ENCODE measurements around the gene TNFRSF8. TPM values are rescaled to one million over a fixed set of nuclear protein-coding genes. Genes with fewer than 3 reads are reported as not detected.

TNFRSF8 gene
- total RNA-seq, 1 experiment from 2014 or later: 0.13 TPM

DNA sequence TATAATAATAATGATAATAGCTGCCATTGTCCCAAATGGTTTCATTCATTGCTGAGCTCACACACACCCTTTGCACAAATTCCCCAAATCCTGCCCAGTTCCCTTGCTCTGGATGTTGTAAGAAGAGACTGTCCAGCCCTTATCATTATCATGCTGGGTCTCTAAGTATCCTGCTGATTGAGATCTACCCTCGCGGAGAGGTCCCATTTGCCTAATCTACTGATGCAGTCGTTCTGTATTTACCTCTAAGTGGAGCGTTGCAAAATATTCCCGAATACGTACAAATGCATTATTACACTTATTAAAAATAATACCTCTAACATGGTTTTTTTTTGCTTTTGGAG lies 51.2 kb downstream of the TNFRSF8 start:
- CTCF ChIA-PET: interaction anchor here (0.7 to 1.3 kb wide), 2 partner anchors 10 to 11 kb away, joined by 3 to 4 read pairs; no protein-coding TSS in a partner anchor
- in situ Hi-C loops (cut with HindIII; ENCODE audit: low pct_unique_long_range_greater_than_20kb, low sequenced_read_pairs) (no loop called here), intact Hi-C loops (cut with micrococcal nuclease; ENCODE audit: unreplicated experiment) (no loop called here)

DNA sequence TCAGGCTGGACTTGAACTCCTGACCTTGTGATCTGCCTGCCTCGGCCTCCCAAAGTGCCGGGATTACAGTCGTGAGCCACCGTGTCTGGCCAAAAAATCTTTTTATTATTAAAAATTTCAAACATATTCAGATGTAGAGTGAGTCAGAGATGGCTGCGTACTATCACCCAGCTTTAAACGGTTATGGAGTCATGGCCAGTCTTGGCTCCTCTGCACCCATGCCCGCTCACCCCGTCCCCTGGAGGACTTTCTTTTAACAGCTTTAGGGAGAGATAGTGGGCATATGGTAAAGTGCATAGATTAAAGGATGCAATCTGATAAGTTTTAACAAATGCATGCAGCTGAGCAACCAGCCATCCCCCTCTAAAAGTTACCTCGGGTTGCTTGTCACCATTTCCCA lies 51.8 kb downstream of the TNFRSF8 start:
- no peaks in the 10 kb centered on the region for H3K36me3 ChIP-seq (ENCODE audit: control insufficient read depth, insufficient read depth, low read length)
- peaks cover 6% of the 10 kb centered on the region; the same call in 1 of the 2 replicates for H3K4me1 ChIP-seq (ENCODE audit: control insufficient read depth, insufficient read depth, low read length)
- DNase-seq (ENCODE audit: low read depth, low spot score) (no peak), ATAC-seq (no peak)
- no peak overlapping the region for H3K27ac ChIP-seq (ENCODE audit: low read length)
- no peaks in the 10 kb centered on the region for H3K9me3 ChIP-seq (ENCODE audit: control insufficient read depth, insufficient read depth, low read depth, low read length)
- in situ Hi-C loops (cut with HindIII; ENCODE audit: low pct_unique_long_range_greater_than_20kb, low sequenced_read_pairs): no loop called here
- no peaks in the 10 kb centered on the region for H3K27me3 ChIP-seq (ENCODE audit: control insufficient read depth, insufficient read depth, low read length)
- intact Hi-C loops (cut with micrococcal nuclease; ENCODE audit: unreplicated experiment): no loop called here
- H3K4me3 ChIP-seq (ENCODE audit: low read depth in 2 of 2, low read length in 2 of 2): no peak overlapping the region
- TF ChIP-seq, protein P1, sequence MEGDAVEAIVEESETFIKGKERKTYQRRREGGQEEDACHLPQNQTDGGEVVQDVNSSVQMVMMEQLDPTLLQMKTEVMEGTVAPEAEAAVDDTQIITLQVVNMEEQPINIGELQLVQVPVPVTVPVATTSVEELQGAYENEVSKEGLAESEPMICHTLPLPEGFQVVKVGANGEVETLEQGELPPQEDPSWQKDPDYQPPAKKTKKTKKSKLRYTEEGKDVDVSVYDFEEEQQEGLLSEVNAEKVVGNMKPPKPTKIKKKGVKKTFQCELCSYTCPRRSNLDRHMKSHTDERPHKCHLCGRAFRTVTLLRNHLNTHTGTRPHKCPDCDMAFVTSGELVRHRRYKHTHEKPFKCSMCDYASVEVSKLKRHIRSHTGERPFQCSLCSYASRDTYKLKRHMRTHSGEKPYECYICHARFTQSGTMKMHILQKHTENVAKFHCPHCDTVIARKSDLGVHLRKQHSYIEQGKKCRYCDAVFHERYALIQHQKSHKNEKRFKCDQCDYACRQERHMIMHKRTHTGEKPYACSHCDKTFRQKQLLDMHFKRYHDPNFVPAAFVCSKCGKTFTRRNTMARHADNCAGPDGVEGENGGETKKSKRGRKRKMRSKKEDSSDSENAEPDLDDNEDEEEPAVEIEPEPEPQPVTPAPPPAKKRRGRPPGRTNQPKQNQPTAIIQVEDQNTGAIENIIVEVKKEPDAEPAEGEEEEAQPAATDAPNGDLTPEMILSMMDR (IDR thresholded peaks at IDR 0.05): no peak
- no peak for TF ChIP-seq POLR2AphosphoS5 (IDR thresholded peaks at IDR 0.05; ENCODE audit: low read depth, low read length)
- no peak for TF ChIP-seq SIN3A (IDR thresholded peaks at IDR 0.05; ENCODE audit: borderline replicate concordance, insufficient read depth, low read depth, low read length)
- no peak for TF ChIP-seq TCF7L2 (IDR thresholded peaks at IDR 0.05; ENCODE audit: low read depth, low read length)
- TF ChIP-seq, protein P2, sequence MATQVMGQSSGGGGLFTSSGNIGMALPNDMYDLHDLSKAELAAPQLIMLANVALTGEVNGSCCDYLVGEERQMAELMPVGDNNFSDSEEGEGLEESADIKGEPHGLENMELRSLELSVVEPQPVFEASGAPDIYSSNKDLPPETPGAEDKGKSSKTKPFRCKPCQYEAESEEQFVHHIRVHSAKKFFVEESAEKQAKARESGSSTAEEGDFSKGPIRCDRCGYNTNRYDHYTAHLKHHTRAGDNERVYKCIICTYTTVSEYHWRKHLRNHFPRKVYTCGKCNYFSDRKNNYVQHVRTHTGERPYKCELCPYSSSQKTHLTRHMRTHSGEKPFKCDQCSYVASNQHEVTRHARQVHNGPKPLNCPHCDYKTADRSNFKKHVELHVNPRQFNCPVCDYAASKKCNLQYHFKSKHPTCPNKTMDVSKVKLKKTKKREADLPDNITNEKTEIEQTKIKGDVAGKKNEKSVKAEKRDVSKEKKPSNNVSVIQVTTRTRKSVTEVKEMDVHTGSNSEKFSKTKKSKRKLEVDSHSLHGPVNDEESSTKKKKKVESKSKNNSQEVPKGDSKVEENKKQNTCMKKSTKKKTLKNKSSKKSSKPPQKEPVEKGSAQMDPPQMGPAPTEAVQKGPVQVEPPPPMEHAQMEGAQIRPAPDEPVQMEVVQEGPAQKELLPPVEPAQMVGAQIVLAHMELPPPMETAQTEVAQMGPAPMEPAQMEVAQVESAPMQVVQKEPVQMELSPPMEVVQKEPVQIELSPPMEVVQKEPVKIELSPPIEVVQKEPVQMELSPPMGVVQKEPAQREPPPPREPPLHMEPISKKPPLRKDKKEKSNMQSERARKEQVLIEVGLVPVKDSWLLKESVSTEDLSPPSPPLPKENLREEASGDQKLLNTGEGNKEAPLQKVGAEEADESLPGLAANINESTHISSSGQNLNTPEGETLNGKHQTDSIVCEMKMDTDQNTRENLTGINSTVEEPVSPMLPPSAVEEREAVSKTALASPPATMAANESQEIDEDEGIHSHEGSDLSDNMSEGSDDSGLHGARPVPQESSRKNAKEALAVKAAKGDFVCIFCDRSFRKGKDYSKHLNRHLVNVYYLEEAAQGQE (IDR thresholded peaks at IDR 0.05; ENCODE audit: insufficient read depth in 1 of 2, low read depth in 2 of 2, low read length in 1 of 2): no peak
- CTCF ChIA-PET: interaction anchor here (0.7 kb wide), 1 partner anchor 11 kb away, joined by 4 read pairs; no protein-coding TSS in a partner anchor
- POLR2A ChIA-PET: no interaction called here
- no TSS peak for BruUV-seq (replicated peaks)

More for the DNA sequence above, 51.2 kb downstream of the TNFRSF8 start:
- no peaks in the 10 kb centered on the region for H3K27me3 ChIP-seq (ENCODE audit: control insufficient read depth, insufficient read depth, low read length)
- H3K4me3 ChIP-seq (ENCODE audit: low read depth in 2 of 2, low read length in 2 of 2): no peak overlapping the region
- no peaks in the 10 kb centered on the region for H3K36me3 ChIP-seq (ENCODE audit: control insufficient read depth, insufficient read depth, low read length)
- POLR2A ChIA-PET: no interaction called here
- no peak for DNase-seq (ENCODE audit: low read depth, low spot score)
- no peak for ATAC-seq
- peaks cover 6% of the 10 kb centered on the region; the same call in 1 of the 2 replicates for H3K4me1 ChIP-seq (ENCODE audit: control insufficient read depth, insufficient read depth, low read length)
- TF ChIP-seq TCF7L2 (IDR thresholded peaks at IDR 0.05; ENCODE audit: low read depth, low read length): no peak
- TF ChIP-seq, protein P2 (IDR thresholded peaks at IDR 0.05; ENCODE audit: insufficient read depth in 1 of 2, low read depth in 2 of 2, low read length in 1 of 2): no peak
- no peak for TF ChIP-seq POLR2AphosphoS5 (IDR thresholded peaks at IDR 0.05; ENCODE audit: low read depth, low read length)
- TF ChIP-seq, protein P1 (IDR thresholded peaks at IDR 0.05): no peak
- TF ChIP-seq SIN3A (IDR thresholded peaks at IDR 0.05; ENCODE audit: borderline replicate concordance, insufficient read depth, low read depth, low read length): no peak
- BruUV-seq (replicated peaks): no TSS peak
- H3K27ac ChIP-seq (ENCODE audit: low read length): no peak overlapping the region
- no peaks in the 10 kb centered on the region for H3K9me3 ChIP-seq (ENCODE audit: control insufficient read depth, insufficient read depth, low read depth, low read length)

All from Panc1 (cell line).